Activated effector memory CD4-positive, alpha-beta T cell treated with Interleukin-2 at 50 U/mL for 16 hours (primary cell): Measurements from ENCODE around the gene TGFB2.

ENCODE experiments used
- DNase-seq: peaks from one replicate; pipeline ENCODE4 v3.0.0-alpha.2; 2020

TGFB2 gene

GRCh38 chr1:218466341-218467010 lies 121.3 kb downstream of the TGFB2 start:
- no peak for DNase-seq

- DNase-seq = no peak
Measured at GRCh38 chr1:218467101-218468072, 122.3 kb downstream of the TGFB2 start.

- DNase-seq = no peak
Measured at GRCh38 chr1:218468711-218469110, 123.6 kb downstream of the TGFB2 start.

- no peak for DNase-seq
Measured at GRCh38 chr1:218472885-218473284, 127.7 kb downstream of the TGFB2 start.

- no peak for DNase-seq
Measured at GRCh38 chr1:218473522-218473921, 128.4 kb downstream of the TGFB2 start.

- DNase-seq = no peak
Measured at GRCh38 chr1:218474128-218474527, 129.0 kb downstream of the TGFB2 start.

GRCh38 chr1:218475275-218475674 lies 130.1 kb downstream of the TGFB2 start:
- no peak for DNase-seq

GRCh38 chr1:218475699-218476098 lies 130.6 kb downstream of the TGFB2 start:
- no peak for DNase-seq

GRCh38 chr1:218476385-218476784 lies 131.2 kb downstream of the TGFB2 start:
- no peak for DNase-seq

GRCh38 chr1:218478336-218478735 lies 133.2 kb downstream of the TGFB2 start:
- no peak for DNase-seq

GRCh38 chr1:218479436-218480115 lies 134.4 kb downstream of the TGFB2 start:
- no peak for DNase-seq

GRCh38 chr1:218480137-218480536 lies 135.0 kb downstream of the TGFB2 start:
- no peak for DNase-seq

GRCh38 chr1:218480588-218481099 lies 135.5 kb downstream of the TGFB2 start:
- no peak for DNase-seq

- DNase-seq = no peak
Measured at GRCh38 chr1:218481116-218481775, 136.1 kb downstream of the TGFB2 start.

- DNase-seq = no peak
Measured at GRCh38 chr1:218482683-218483082, 137.5 kb downstream of the TGFB2 start.

GRCh38 chr1:218485241-218485928 lies 140.2 kb downstream of the TGFB2 start:
- no peak for DNase-seq

GRCh38 chr1:218488531-218488930 lies 143.4 kb downstream of the TGFB2 start:
- DNase-seq = no peak

GRCh38 chr1:218488986-218489385 lies 143.8 kb downstream of the TGFB2 start:
- no peak for DNase-seq

- no peak for DNase-seq
Measured at GRCh38 chr1:218490406-218490922, 145.3 kb downstream of the TGFB2 start.

- no peak for DNase-seq
Measured at GRCh38 chr1:218492874-218493273, 147.7 kb downstream of the TGFB2 start.

- no peak for DNase-seq
Measured at GRCh38 chr1:218493986-218494385, 148.8 kb downstream of the TGFB2 start.
